IPS-20b (cell line): ENCODE measurements around the gene CDK5RAP1.
"Not testable (repeated sequence)": the region's sequence is repeated elsewhere in the genome, so short reads cannot be mapped to it uniquely, and the experiment has no call there.

ENCODE experiments used
- H3K27ac ChIP-seq: one replicate; pipeline ENCODE4 v1.5.1; 2013; ENCODE audit warnings: low read length
- H3K27me3 ChIP-seq: 2 replicates; pipeline ENCODE4 v1.6.1; 2013; ENCODE audit warnings: mild to moderate bottlenecking, low read length, inconsistent platforms; ENCODE audit not compliant: insufficient read depth
- H3K36me3 ChIP-seq: 2 replicates; pipeline ENCODE4 v1.6.1; 2013; ENCODE audit warnings: low read depth, mild to moderate bottlenecking, inconsistent platforms, low read length, moderate library complexity; ENCODE audit not compliant: insufficient read depth
- H3K4me1 ChIP-seq: 2 replicates; pipeline ENCODE4 v1.6.1; 2013; ENCODE audit warnings: mild to moderate bottlenecking, control low read depth, inconsistent platforms, low read length, moderate library complexity; ENCODE audit not compliant: insufficient read depth
- H3K4me3 ChIP-seq: 2 replicates; pipeline ENCODE4 v1.5.1; 2013; ENCODE audit warnings: mild to moderate bottlenecking, low read length, inconsistent platforms
- H3K9ac ChIP-seq: 2 replicates; pipeline ENCODE4 v1.6.1; 2013; ENCODE audit warnings: low read depth, mild to moderate bottlenecking, inconsistent platforms, low read length, moderate library complexity
- H3K9me3 ChIP-seq: 2 replicates; pipeline ENCODE4 v1.6.1; 2013; ENCODE audit warnings: mild to moderate bottlenecking, low read depth, low read length, inconsistent platforms; ENCODE audit not compliant: insufficient read depth

Gene CDK5RAP1

GRCh38 chr20:33394718-33395117 lies 6.6 kb downstream of the CDK5RAP1 start:
- no peaks in the 10 kb centered on the region for H3K4me1 ChIP-seq
- H3K27me3 ChIP-seq, result no peaks in the 10 kb centered on the region
- no peak overlapping the region for H3K4me3 ChIP-seq
- H3K36me3 ChIP-seq, result peaks cover 64% of the 10 kb centered on the region
- no peak overlapping the region for H3K27ac ChIP-seq
- peaks cover 5% of the 10 kb centered on the region; the same call in 1 of the 2 replicates for H3K9me3 ChIP-seq
- no peak overlapping the region for H3K9ac ChIP-seq

GRCh38 chr20:33393609-33394008 lies 7.7 kb downstream of the CDK5RAP1 start:
- H3K27me3 ChIP-seq, result no peaks in the 10 kb centered on the region
- no peaks in the 10 kb centered on the region for H3K4me1 ChIP-seq
- H3K36me3 ChIP-seq, result peaks cover 66% of the 10 kb centered on the region
- no peak overlapping the region for H3K27ac ChIP-seq
- H3K9ac ChIP-seq, result no peak overlapping the region
- no peak overlapping the region for H3K4me3 ChIP-seq
- H3K9me3 ChIP-seq, result peaks cover 5% of the 10 kb centered on the region; the same call in 1 of the 2 replicates

- Histone ChIP-seq H3K27ac (no peak overlapping the region), H3K9me3 (peaks cover 5% of the 10 kb centered on the region; the same call in 1 of the 2 replicates), H3K4me3 (no peak overlapping the region), H3K27me3 (no peaks in the 10 kb centered on the region), H3K9ac (no peak overlapping the region), H3K4me1 (no peaks in the 10 kb centered on the region), H3K36me3 (peaks cover 79% of the 10 kb centered on the region)
Observed at GRCh38 chr20:33391722-33392415, 9.4 kb downstream of the CDK5RAP1 start.

- not testable (repeated sequence) for H3K4me1 ChIP-seq, H3K9me3 ChIP-seq, H3K27ac ChIP-seq, H3K27me3 ChIP-seq, H3K9ac ChIP-seq, H3K4me3 ChIP-seq
- peaks cover 81% of the 10 kb centered on the region for H3K36me3 ChIP-seq
Observed at GRCh38 chr20:33389326-33389725, 12.0 kb downstream of the CDK5RAP1 start.

- Histone ChIP-seq H3K9me3 (peaks cover 5% of the 10 kb centered on the region; the same call in 1 of the 2 replicates), H3K27me3 (no peaks in the 10 kb centered on the region), H3K4me3 (no peak overlapping the region), H3K27ac (no peak overlapping the region), H3K9ac (no peak overlapping the region), H3K36me3 (peaks cover 78% of the 10 kb centered on the region), H3K4me1 (no peaks in the 10 kb centered on the region)
Observed at GRCh38 chr20:33388268-33388667, 13.1 kb downstream of the CDK5RAP1 start.

- H3K27me3 ChIP-seq, result no peaks in the 10 kb centered on the region
- H3K4me3 ChIP-seq, result no peak overlapping the region
- H3K27ac ChIP-seq, result no peak overlapping the region
- H3K4me1 ChIP-seq, result no peaks in the 10 kb centered on the region
- peaks cover 70% of the 10 kb centered on the region for H3K36me3 ChIP-seq
- no peak overlapping the region for H3K9ac ChIP-seq
- H3K9me3 ChIP-seq, result peaks cover 5% of the 10 kb centered on the region; the same call in 1 of the 2 replicates
Observed at GRCh38 chr20:33387177-33387576, 14.1 kb downstream of the CDK5RAP1 start.

- H3K9me3 ChIP-seq, result peaks cover 5% of the 10 kb centered on the region; the same call in 1 of the 2 replicates
- H3K4me1 ChIP-seq, result no peaks in the 10 kb centered on the region
- H3K36me3 ChIP-seq, result peaks cover 70% of the 10 kb centered on the region
- no peak overlapping the region for H3K9ac ChIP-seq
- H3K4me3 ChIP-seq, result no peak overlapping the region
- no peaks in the 10 kb centered on the region for H3K27me3 ChIP-seq
- no peak overlapping the region for H3K27ac ChIP-seq
Observed at GRCh38 chr20:33386673-33387072, 14.6 kb downstream of the CDK5RAP1 start.

- H3K9me3 ChIP-seq, result no peaks in the 10 kb centered on the region
- no peaks in the 10 kb centered on the region for H3K27me3 ChIP-seq
- peaks cover 79% of the 10 kb centered on the region for H3K36me3 ChIP-seq
- no peak overlapping the region for H3K27ac ChIP-seq
- H3K4me1 ChIP-seq, result no peaks in the 10 kb centered on the region
- H3K4me3 ChIP-seq, result no peak overlapping the region
- H3K9ac ChIP-seq, result no peak overlapping the region
Observed at GRCh38 chr20:33377366-33377765, 24.0 kb downstream of the CDK5RAP1 start.

- Histone ChIP-seq H3K9me3 (no peaks in the 10 kb centered on the region), H3K27me3 (no peaks in the 10 kb centered on the region), H3K36me3 (peaks cover 82% of the 10 kb centered on the region), H3K9ac (no peak overlapping the region), H3K4me3 (no peak overlapping the region), H3K27ac (no peak overlapping the region), H3K4me1 (no peaks in the 10 kb centered on the region)
Observed at GRCh38 chr20:33373735-33374605, 27.3 kb downstream of the CDK5RAP1 start.

GRCh38 chr20:33372993-33373441 lies 28.3 kb downstream of the CDK5RAP1 start:
- H3K27me3 ChIP-seq, result no peaks in the 10 kb centered on the region
- H3K9ac ChIP-seq, result no peak overlapping the region
- no peak overlapping the region for H3K4me3 ChIP-seq
- H3K27ac ChIP-seq, result no peak overlapping the region
- H3K4me1 ChIP-seq, result no peaks in the 10 kb centered on the region
- peaks cover 78% of the 10 kb centered on the region for H3K36me3 ChIP-seq
- no peaks in the 10 kb centered on the region for H3K9me3 ChIP-seq

GRCh38 chr20:33370291-33370690 lies 31.0 kb downstream of the CDK5RAP1 start:
- Histone ChIP-seq H3K27me3 (no peaks in the 10 kb centered on the region), H3K36me3 (peaks cover 84% of the 10 kb centered on the region), H3K9ac (no peak overlapping the region), H3K27ac (no peak overlapping the region), H3K9me3 (no peaks in the 10 kb centered on the region), H3K4me1 (no peaks in the 10 kb centered on the region), H3K4me3 (no peak overlapping the region)

GRCh38 chr20:33362898-33363297 lies 38.4 kb downstream of the CDK5RAP1 start:
- peaks cover 90% of the 10 kb centered on the region for H3K36me3 ChIP-seq
- no peaks in the 10 kb centered on the region for H3K9me3 ChIP-seq

More at GRCh38 chr20:33362898-33363297, 38.4 kb downstream of the CDK5RAP1 start:
- H3K9ac ChIP-seq, result no peak overlapping the region
- H3K27ac ChIP-seq, result no peak overlapping the region
- H3K27me3 ChIP-seq, result no peaks in the 10 kb centered on the region
- H3K4me3 ChIP-seq, result no peak overlapping the region
- H3K4me1 ChIP-seq, result no peaks in the 10 kb centered on the region
